ENCODE results near the gene ERCC3.

Gene ERCC3

GRCh38 chr2:127293748-127294562, at the start of gene ERCC3:
Gene ERCC3 (minus strand): TSS chr2:127294144. CDS start chr2:127294081, 63 bp downstream.
- DNase-seq: peak; percentile 88

- DNase-seq: no peak
These were observed 49.3 kb upstream of the ERCC3 start for GRCh38 chr2:127343277-127343676.

- no peak for DNase-seq
These were observed 48.2 kb upstream of the ERCC3 start for GRCh38 chr2:127342101-127342500.

GRCh38 chr2:127332335-127332734, 38.4 kb upstream of the ERCC3 start:
- no peak for DNase-seq

GRCh38 chr2:127330753-127331152, 36.8 kb upstream of the ERCC3 start:
- DNase-seq: no peak

- DNase-seq: no peak
These were observed 32.5 kb upstream of the ERCC3 start for GRCh38 chr2:127326289-127326945.

GRCh38 chr2:127324635-127325034, 30.7 kb upstream of the ERCC3 start:
- no peak for DNase-seq

- no peak for DNase-seq
These were observed 27.4 kb upstream of the ERCC3 start for GRCh38 chr2:127321303-127321702.

- no peak for DNase-seq
These were observed 26.8 kb upstream of the ERCC3 start for GRCh38 chr2:127320586-127321275.

GRCh38 chr2:127320067-127320466, 26.1 kb upstream of the ERCC3 start:
- no peak for DNase-seq

GRCh38 chr2:127314193-127314988, 20.4 kb upstream of the ERCC3 start:
- no peak for DNase-seq

- DNase-seq: no peak
These were observed 19.5 kb upstream of the ERCC3 start for GRCh38 chr2:127313406-127313805.

- no peak for DNase-seq
These were observed 17.0 kb upstream of the ERCC3 start for GRCh38 chr2:127310980-127311379.

- no peak for DNase-seq
These were observed 15.5 kb upstream of the ERCC3 start for GRCh38 chr2:127309468-127309867.

- no peak for DNase-seq
These were observed 14.7 kb upstream of the ERCC3 start for GRCh38 chr2:127308586-127309138.

- DNase-seq: no peak
These were observed 12.1 kb upstream of the ERCC3 start for GRCh38 chr2:127305990-127306585.

GRCh38 chr2:127302168-127302567, 8.2 kb upstream of the ERCC3 start:
- DNase-seq: no peak

- no peak for DNase-seq
These were observed 577 bp downstream of the ERCC3 start for GRCh38 chr2:127293386-127293747.

GRCh38 chr2:127288274-127288673, 5.7 kb downstream of the ERCC3 start:
- DNase-seq: no peak

GRCh38 chr2:127283275-127283674, 10.7 kb downstream of the ERCC3 start:
- no peak for DNase-seq

- DNase-seq: no peak
These were observed 13.3 kb downstream of the ERCC3 start for GRCh38 chr2:127280693-127281092.

GRCh38 chr2:127279781-127280180, 14.2 kb downstream of the ERCC3 start:
- DNase-seq: no peak

Data from activated naive CD4-positive, alpha-beta T cell treated with Interleukin-2 at 50 U/mL for 16 hours (primary cell).